Bronchial epithelial cell (primary cell): Measurements from ENCODE around the gene DNAAF5. TPM values are rescaled to one million over a fixed set of nuclear protein-coding genes. Genes with fewer than 3 reads are reported as not detected.

ENCODE experiments used
- DNase-seq: peaks from one replicate; pipeline ENCODE4 v3.0.0-alpha.2; 2010; ENCODE audit warnings: low read depth
- FAIRE-seq: peaks from 2 replicates; lab custom pipeline; 2011; peaks lifted over from hg19 to GRCh38; lab: Jason Lieb, UNC
- H3K27me3 ChIP-seq: 2 replicates; pipeline ENCODE4 v1.5.1; 2011; ENCODE audit warnings: low read length; ENCODE audit not compliant: control insufficient read depth, insufficient read depth
- H3K36me3 ChIP-seq: 2 replicates; pipeline ENCODE4 v1.5.1; 2011; ENCODE audit warnings: low read length; ENCODE audit not compliant: control insufficient read depth, insufficient read depth
- H3K4me3 ChIP-seq: 2 replicates; pipeline ENCODE4 v1.5.1; 2011; ENCODE audit warnings: mild to moderate bottlenecking, low read depth, low read length, control low read depth
- CTCF ChIP-seq: IDR thresholded peaks from 2 replicates; pipeline ENCODE4 v1.5.1; 2011; ENCODE audit warnings: mild to moderate bottlenecking, moderate library complexity, low read length, control low read depth, inconsistent platforms; ENCODE audit not compliant: insufficient read depth, severe bottlenecking
- total RNA-seq: library from RNA; depleted of rRNA; stranded (reverse); fragments of >200 nt; gene quantifications from 2 replicates; pipeline ENCODE4 v1.2.1, GENCODE V29; 2014

DNAAF5 gene
- total RNA-seq, 1 donor from 2014 or later, result 9.7 TPM

- DNase-seq (no peak), FAIRE-seq (no peak)
- H3K4me3 ChIP-seq, result no peak overlapping the region
- TF ChIP-seq CTCF, result no peak
- H3K36me3 ChIP-seq, result peaks cover 17% of the 10 kb centered on the region
- no peaks in the 10 kb centered on the region for H3K27me3 ChIP-seq
Measured at GRCh38 chr7:825386-825785, 98.9 kb downstream of the DNAAF5 start.

- no peak overlapping the region for H3K4me3 ChIP-seq
- no peak for TF ChIP-seq CTCF
- H3K27me3 ChIP-seq, result no peaks in the 10 kb centered on the region
- H3K36me3 ChIP-seq, result peaks cover 17% of the 10 kb centered on the region
- DNase-seq (no peak), FAIRE-seq (no peak)
Measured at GRCh38 chr7:826230-826917, 99.9 kb downstream of the DNAAF5 start.

- no peak for TF ChIP-seq CTCF
- FAIRE-seq (no peak), DNase-seq (no peak)
- Histone ChIP-seq H3K4me3 (no peak overlapping the region), H3K36me3 (peaks cover 8% of the 10 kb centered on the region), H3K27me3 (no peaks in the 10 kb centered on the region)
Measured at GRCh38 chr7:828793-829561, 102.5 kb downstream of the DNAAF5 start.

GRCh38 chr7:830069-830468 is 103.6 kb downstream of the DNAAF5 start:
- H3K4me3 ChIP-seq, result no peak overlapping the region
- peaks cover 8% of the 10 kb centered on the region for H3K36me3 ChIP-seq
- FAIRE-seq (no peak), DNase-seq (no peak)
- no peak for TF ChIP-seq CTCF
- H3K27me3 ChIP-seq, result no peaks in the 10 kb centered on the region

GRCh38 chr7:831596-832166 is 105.2 kb downstream of the DNAAF5 start:
- no peak for FAIRE-seq
- Histone ChIP-seq H3K36me3 (peaks cover 4% of the 10 kb centered on the region), H3K27me3 (no peaks in the 10 kb centered on the region), H3K4me3 (no peak overlapping the region)
- TF ChIP-seq CTCF, result no peak
- peak; percentile 96 for DNase-seq
